Epidermal melanocyte (primary cell): ENCODE results near the gene SLC14A1.
A peak's percentile ranks its signal among the peaks of the same experiment; 100 is the strongest.

Source experiments
- DNase-seq: peaks from one replicate; pipeline ENCODE4 v3.0.0; 2011; ENCODE audit warnings: low spot score; ENCODE audit not compliant: insufficient read length

The SLC14A1 gene

GRCh38 chr18:45722899-45723298 lies 1.1 kb upstream of the SLC14A1 start:
- peak; percentile 67 for DNase-seq

DNA sequence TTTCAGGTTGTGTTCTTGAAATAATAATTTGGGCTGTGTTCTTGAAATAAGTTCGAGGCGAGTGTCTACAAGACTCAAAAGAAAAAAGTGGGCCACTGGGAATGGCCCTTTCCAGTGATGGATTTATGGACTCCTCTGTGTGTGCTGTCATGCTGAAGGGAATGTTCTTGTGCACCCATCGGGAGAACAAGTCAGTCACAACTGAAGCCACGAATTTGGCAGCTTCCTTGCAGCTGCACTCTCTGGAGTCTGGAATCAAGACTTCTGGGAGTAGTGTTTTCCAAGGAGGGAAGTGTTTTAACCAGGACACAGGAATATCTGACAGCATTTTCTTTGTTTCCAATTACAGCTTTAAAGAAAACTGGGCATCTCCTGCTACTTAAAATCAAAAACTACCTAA lies 620 bp downstream of the SLC14A1 start:
- DNase-seq = no peak

GRCh38 chr18:45725336-45725735 lies 1.4 kb downstream of the SLC14A1 start:
- no peak for DNase-seq

GRCh38 chr18:45726603-45727002 lies 2.6 kb downstream of the SLC14A1 start:
- DNase-seq = no peak

DNA sequence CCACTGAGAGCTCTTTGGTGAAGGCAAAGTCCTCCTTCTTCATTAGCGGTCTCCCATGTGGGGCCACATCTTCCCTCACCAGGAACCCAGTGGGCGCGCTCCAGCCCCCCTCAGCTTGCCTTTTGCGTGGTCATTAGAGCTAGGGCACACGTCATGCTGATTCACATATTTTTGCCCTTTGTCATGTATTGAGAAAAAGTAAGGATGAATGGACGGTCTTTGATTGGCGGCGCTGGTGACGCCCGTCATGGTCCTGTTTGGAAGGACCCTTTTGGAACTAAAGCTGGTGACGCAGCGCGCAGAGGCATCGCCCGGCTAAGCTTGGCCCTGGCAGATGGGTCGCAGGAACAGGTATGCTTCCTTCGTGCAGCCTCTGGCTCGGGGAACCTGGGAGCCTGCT lies 3.1 kb downstream of the SLC14A1 start:
- no peak for DNase-seq

DNA sequence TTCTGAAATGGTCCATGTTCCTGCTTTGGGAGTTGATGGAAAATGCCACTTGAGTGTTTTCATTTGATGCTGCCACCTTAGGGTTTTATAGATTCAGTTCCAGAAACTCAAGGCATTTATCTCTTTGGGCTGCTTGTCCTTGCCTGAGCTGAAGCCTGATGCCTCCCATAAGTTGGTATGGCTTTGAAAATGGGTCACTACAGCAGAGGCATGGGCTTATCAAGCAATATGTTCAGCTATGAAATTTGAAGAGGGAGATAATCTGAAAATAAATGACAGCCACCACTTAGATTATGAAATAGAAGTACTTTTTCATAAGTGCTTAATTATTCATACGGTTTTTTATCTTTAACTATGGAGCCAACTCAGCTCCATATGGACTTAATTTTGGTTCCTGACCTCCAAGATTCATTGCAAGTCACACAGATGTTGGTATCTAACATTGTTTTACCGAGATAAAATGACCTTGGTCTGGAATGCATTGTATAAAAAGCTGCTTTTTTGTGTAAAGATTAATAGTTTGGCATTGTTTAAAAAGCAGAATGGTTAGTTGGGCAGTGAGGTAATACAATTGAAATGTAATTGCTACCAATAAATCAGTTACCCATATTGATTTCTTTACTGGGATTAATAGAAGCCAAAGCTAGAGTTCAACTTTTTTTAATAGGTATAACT lies 4.5 kb downstream of the SLC14A1 start:
- DNase-seq = no peak

GRCh38 chr18:45730832-45731575 lies 7.0 kb downstream of the SLC14A1 start:
- DNase-seq = no peak

DNA sequence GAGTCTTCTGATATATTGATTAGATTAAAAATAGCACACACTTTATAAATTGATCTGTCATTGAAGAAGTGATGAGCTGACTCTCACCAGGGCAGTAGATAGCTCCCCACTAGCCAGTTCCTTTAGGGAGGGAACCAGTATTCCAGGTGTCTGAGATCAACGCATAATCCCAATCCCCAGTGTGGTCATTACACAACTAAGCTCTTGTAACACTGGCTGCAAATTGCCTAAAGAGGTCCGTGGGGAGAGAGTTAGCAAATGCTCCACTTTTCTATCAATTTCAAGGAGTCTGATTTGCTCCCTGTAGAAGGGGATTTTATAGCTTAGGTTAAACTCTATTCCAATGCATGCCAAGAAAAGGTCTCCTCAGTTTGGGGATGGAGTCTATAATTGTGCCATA lies 7.7 kb downstream of the SLC14A1 start:
- no peak for DNase-seq

GRCh38 chr18:45733535-45733934 lies 9.6 kb downstream of the SLC14A1 start:
- no peak for DNase-seq

DNA sequence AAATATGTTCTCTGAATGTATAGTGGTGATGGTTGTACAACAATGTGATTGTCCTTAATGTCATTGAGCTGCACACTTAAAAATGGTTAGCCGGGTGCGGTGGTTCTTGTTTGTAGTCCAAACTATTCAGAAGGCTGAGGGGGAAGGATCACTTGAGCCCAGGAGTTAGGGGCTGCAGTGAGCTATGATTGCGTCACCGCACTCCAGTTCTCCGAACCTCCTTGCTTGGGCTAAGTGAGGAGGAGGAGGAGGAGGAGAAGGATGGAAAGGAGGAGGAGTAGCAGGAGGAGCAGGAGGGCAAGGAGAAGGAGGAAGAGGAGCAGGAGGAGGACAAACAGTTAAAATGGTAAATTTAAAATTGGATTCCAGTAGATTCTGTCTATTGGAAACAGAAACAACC lies 10.5 kb downstream of the SLC14A1 start:
- DNase-seq = no peak

GRCh38 chr18:45734944-45735343 lies 11.0 kb downstream of the SLC14A1 start:
- DNase-seq = no peak

DNA sequence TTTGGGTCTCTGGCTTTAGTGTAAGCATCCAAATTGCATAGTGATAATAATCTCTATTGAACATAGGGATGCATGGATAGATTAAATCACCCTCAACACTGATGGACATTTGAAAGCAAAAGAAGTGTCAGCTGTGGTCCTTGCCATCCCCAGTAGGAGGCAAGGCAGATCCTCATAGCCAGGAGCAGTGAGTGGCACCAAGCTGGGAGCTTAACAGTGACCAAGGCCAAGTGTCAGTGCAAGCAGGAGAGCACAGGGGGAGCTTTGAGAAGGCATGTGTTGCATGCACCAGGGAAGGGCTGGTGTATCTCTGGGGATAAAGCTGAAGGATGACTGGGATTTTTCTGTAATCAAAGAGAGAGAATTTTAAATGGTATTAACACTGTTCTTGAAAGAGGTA lies 14.7 kb downstream of the SLC14A1 start:
- DNase-seq = no peak

- DNase-seq = no peak
Measured at GRCh38 chr18:45739268-45739667, 15.3 kb downstream of the SLC14A1 start.

- no peak for DNase-seq
Measured at GRCh38 chr18:45739848-45740247, 15.9 kb downstream of the SLC14A1 start.

DNA sequence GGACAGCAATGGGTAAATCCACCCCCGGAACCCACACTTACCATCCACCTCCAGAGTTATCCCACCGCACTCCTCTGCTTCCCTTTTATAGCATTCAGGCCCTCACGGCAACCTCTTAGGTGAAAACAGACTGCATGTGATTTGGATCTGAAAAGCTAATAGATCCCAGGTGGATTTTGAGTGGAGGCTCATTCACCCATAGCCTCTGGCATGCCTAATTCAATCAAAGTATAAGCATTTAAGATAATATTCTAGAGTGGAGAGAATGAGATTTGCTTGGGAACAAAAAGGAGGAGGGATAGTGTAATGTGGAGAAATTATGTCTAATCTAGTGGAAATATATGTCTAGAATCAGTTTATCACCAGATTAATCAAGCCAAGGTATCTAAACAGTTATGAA lies 17.1 kb downstream of the SLC14A1 start:
- DNase-seq = no peak

- no peak for DNase-seq
Measured at GRCh38 chr18:45745817-45746461, 22.0 kb downstream of the SLC14A1 start.

GRCh38 chr18:45748501-45748900 lies 24.5 kb downstream of the SLC14A1 start:
- no peak for DNase-seq

DNA sequence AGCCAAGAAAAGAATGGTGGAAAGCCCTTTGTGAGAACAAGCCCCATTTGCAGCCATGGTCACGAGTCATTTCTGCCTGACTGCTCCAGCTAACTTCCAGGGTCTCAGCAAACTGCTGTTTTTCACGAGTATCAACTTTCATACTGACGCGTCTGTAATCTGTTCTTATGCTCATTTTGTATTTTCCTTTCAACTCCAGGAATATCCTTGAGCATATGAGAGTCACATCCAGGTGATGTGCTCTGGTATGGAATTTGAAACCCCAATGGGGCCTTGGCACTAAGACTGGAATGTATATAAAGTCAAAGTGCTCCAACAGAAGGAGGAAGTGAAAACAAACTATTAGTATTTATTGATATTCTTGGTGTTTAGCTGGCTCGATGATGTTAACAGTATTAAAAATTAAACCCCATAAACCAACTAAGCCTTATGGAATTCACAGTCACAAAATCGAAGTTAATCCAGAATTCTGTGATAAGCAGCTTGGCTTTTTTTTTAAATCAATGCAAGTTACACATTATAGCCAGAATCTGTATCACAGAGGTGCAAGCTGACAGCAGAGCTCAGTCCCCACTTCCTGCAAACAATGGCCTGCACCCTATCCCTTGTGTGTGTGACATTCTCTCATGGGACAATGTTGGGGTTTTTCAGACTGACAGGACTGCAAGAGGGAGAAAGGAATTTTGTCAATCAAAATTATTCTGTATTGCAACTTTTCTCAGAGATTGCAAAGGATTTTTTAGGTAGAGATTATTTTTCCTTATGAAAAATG lies 26.1 kb downstream of the SLC14A1 start:
- no peak for DNase-seq

GRCh38 chr18:45751766-45752165 lies 27.8 kb downstream of the SLC14A1 start:
- no peak for DNase-seq

DNA sequence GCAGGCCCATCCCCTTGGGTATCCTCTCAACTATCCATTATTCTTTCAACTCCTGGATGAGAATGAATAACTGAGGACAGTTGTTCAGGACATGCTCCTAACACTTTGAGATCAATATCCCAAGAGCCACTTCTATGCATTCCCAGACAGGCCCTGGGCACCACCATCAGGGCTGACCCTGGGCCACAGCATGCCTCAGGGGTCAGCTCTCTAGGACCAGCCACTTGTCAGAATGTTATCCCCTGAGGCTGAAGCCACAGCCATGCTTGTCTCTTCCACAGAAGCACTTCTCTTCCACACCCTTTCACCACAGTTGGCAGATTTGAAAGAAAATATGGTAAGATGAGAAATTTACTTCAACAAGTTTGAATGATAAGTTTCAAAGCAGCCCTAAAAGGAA lies 28.7 kb downstream of the SLC14A1 start:
- DNase-seq = no peak

DNA sequence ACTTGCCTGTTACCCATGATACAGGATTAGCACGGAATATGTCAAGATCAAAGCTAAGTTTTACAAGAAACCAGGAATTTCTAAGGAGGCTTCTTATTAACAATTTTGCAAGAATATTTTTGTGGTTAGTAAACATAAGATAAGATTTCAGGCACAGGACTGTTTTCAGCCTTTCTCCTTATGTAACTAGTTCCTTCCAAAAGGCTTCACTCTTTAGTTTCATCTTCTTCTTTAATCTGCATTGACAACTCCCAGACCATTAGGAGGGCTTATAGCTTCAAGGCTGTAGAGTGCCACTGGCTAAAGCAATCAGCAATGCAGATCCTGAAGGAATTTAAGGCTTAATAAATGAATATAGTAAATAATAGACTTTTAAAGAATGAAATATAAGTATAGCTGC lies 29.3 kb downstream of the SLC14A1 start:
- no peak for DNase-seq

GRCh38 chr18:45755934-45756333 lies 32.0 kb downstream of the SLC14A1 start:
- peak; percentile 20 for DNase-seq
